ENCODE measurements around the gene TMIGD3. TPM values are rescaled to one million over a fixed set of nuclear protein-coding genes. Genes with fewer than 3 reads are reported as not detected.

The TMIGD3 gene
- total RNA-seq, 1 donor from 2014 or later = not detected

DNA sequence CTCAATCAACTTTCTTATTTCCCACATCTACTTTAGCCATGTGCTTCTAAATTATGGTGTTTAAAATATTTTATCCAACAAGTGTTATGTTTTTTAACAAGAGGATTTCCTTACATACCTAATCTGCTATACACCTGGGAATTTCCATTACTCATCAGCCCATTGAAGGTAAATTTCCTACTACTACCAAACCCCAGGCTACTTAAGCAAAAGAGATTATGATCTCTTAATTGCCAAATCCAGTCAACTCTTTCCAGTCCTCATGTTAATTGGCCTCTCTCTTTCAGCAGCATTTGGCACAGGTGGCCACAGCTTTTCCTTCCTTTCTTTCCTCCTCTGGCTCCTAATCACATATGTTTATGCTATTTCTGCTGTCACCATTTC, 34.7 kb downstream of the TMIGD3 start:
- DNase-seq (ENCODE audit: low read depth, low spot score) = no peak
- TF ChIP-seq, protein P1, sequence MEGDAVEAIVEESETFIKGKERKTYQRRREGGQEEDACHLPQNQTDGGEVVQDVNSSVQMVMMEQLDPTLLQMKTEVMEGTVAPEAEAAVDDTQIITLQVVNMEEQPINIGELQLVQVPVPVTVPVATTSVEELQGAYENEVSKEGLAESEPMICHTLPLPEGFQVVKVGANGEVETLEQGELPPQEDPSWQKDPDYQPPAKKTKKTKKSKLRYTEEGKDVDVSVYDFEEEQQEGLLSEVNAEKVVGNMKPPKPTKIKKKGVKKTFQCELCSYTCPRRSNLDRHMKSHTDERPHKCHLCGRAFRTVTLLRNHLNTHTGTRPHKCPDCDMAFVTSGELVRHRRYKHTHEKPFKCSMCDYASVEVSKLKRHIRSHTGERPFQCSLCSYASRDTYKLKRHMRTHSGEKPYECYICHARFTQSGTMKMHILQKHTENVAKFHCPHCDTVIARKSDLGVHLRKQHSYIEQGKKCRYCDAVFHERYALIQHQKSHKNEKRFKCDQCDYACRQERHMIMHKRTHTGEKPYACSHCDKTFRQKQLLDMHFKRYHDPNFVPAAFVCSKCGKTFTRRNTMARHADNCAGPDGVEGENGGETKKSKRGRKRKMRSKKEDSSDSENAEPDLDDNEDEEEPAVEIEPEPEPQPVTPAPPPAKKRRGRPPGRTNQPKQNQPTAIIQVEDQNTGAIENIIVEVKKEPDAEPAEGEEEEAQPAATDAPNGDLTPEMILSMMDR (conservative IDR thresholded peaks at IDR 0.05) = no peak
- no peaks in the 10 kb centered on the region for H3K9me3 Mint-ChIP-seq
- no peaks in the 10 kb centered on the region for H3K27me3 Mint-ChIP-seq (ENCODE audit: low read depth)
- no peak overlapping the region for H3K4me3 Mint-ChIP-seq
- no peak overlapping the region for H3K27ac Mint-ChIP-seq (ENCODE audit: unreplicated experiment)
- peaks cover 2% of the 10 kb centered on the region for H3K36me3 Mint-ChIP-seq (ENCODE audit: low read depth)
- no peaks in the 10 kb centered on the region for H3K4me1 Mint-ChIP-seq

DNA sequence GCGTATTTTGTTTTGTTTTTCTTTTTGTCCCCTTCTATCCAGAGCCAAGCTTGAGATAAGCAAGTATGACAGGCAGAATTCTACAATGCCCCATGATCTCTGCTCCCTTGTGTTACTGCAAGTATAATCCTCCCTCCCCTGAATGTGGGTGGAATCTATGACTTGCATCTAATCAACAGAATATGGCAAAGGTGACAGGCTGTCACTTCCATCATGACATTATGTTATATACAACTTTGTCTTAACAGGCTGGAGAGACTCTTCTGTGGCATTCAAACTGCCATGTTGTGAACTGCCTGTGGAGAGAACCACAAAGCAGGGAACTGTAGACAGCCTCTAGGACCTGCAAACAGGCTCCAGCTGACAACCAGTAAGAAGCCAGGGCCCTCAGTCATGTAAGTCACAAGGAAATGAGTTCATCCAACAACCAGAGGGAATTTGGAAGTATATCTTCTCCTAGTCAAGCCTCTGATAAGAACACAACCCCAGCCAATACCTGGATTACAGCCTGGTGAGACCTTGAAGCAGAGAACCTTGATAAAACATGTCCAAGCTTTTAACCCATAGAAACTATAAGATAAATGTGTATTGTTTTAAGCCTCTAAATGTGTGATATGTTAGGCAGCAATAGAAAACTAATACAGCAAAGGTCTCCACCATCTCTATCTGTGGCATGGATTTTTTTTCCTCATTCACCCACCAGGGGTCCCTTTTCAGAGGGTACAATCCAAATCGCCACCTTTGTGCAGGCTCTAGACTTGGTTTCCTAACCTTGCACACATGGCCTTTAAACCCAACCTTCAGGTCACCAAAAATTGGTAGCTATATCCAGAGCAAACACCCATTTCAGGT, 35.3 kb downstream of the TMIGD3 start:
- TF ChIP-seq, protein P1 (conservative IDR thresholded peaks at IDR 0.05) = peak; percentile 15
- H3K4me1 Mint-ChIP-seq = no peaks in the 10 kb centered on the region

DNA sequence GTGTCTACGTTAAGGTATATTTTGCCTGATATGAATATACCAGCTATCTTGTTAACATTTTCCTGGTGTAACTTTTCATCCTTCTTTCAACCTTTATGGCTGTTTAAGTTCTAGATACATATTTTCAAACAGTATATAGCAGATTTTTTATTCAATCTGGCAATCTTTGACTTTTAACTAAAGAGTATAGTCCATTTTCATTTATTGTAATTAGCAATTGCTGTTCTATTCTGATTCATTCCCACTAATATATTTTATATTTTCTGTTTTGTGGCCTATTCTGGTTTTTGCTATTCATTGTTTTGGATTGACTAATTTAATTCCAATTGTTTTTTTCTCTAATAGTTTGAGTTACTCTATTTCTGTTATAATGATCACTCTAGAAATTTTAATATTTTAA, 37.0 kb downstream of the TMIGD3 start:
- no peak for DNase-seq (ENCODE audit: low read depth, low spot score)
- Mint-ChIP-seq H3K27me3 (ENCODE audit: low read depth) (no peaks in the 10 kb centered on the region), H3K4me1 (no peaks in the 10 kb centered on the region), H3K27ac (ENCODE audit: unreplicated experiment) (no peak overlapping the region), H3K9me3 (no peaks in the 10 kb centered on the region), H3K4me3 (no peak overlapping the region), H3K36me3 (ENCODE audit: low read depth) (peaks cover 8% of the 10 kb centered on the region)
- TF ChIP-seq, protein P1 (conservative IDR thresholded peaks at IDR 0.05) = no peak

More for the DNA sequence above, 35.3 kb downstream of the TMIGD3 start:
- no peak overlapping the region for H3K27ac Mint-ChIP-seq (ENCODE audit: unreplicated experiment)
- no peak overlapping the region for H3K4me3 Mint-ChIP-seq
- DNase-seq (ENCODE audit: low read depth, low spot score) = no peak
- no peaks in the 10 kb centered on the region for H3K9me3 Mint-ChIP-seq
- peaks cover 4% of the 10 kb centered on the region for H3K36me3 Mint-ChIP-seq (ENCODE audit: low read depth)
- no peaks in the 10 kb centered on the region for H3K27me3 Mint-ChIP-seq (ENCODE audit: low read depth)

DNA sequence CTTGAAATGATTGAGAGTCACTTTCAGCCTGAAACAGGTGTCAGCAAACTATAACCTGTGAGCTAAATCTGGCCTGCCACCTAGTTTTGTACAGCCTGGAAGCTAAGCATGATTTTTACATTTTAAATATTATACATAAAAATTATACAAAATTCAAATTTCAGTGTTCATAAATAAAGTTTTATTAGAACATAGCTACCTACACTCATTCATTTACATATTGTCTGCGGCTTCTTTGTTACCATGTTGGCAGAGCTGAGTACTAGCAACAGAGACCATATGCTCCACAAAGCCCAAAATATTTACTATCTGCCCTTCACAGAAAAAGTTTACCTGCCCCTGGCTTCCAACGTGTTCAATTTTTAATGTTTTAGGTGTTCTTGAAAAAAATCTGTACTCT, 37.7 kb downstream of the TMIGD3 start:
- H3K36me3 Mint-ChIP-seq (ENCODE audit: low read depth) = peaks cover 8% of the 10 kb centered on the region

DNA sequence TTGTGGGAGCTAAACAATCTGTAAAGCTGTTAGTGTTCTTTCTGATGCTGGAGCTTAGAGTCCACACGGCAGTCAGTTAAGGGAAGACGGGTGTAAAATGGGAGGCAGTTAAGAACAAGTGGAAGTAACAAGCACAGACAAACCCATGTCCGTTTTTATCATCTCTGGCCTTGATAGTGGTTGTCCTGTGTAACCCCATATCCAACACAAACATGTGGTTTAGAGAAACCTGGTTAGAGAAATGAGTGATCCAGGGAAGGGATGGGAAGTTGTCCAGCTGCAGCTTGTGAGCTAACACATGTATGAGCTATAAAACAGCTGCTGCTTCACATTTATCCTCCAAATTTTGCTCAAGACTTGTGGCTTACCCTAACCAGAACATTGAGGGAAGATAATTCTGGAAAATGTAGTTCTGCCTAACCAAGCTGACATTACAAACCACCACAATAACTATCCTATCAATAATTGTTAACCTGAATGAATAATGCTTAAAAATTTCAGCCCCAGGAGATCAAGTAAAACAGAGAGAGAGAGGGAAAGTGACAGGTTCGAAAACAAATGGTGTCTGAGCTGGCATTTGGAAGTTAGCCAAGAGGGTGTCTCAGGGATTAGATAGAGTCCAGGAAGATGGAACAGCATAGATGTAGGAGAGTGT, 40.3 kb downstream of the TMIGD3 start:
- Mint-ChIP-seq H3K27ac (ENCODE audit: unreplicated experiment) (no peak overlapping the region), H3K36me3 (ENCODE audit: low read depth) (peaks cover 8% of the 10 kb centered on the region), H3K4me3 (no peak overlapping the region), H3K4me1 (no peaks in the 10 kb centered on the region), H3K27me3 (ENCODE audit: low read depth) (no peaks in the 10 kb centered on the region), H3K9me3 (no peaks in the 10 kb centered on the region)
- DNase-seq (ENCODE audit: low read depth, low spot score) = no peak
- TF ChIP-seq, protein P1 (conservative IDR thresholded peaks at IDR 0.05) = no peak

More for the DNA sequence above, 37.7 kb downstream of the TMIGD3 start:
- H3K4me3 Mint-ChIP-seq = no peak overlapping the region
- TF ChIP-seq, protein P1 (conservative IDR thresholded peaks at IDR 0.05) = no peak
- no peaks in the 10 kb centered on the region for H3K9me3 Mint-ChIP-seq
- no peaks in the 10 kb centered on the region for H3K27me3 Mint-ChIP-seq (ENCODE audit: low read depth)
- no peak overlapping the region for H3K27ac Mint-ChIP-seq (ENCODE audit: unreplicated experiment)
- no peak for DNase-seq (ENCODE audit: low read depth, low spot score)
- no peaks in the 10 kb centered on the region for H3K4me1 Mint-ChIP-seq
